HG03342 (cell line): ENCODE results near the gene PPID.
"Not testable (repeated sequence)": the region's sequence is repeated elsewhere in the genome, so short reads cannot be mapped to it uniquely, and the experiment has no call there.

ENCODE experiments used
- ATAC-seq: cut with Tn5 transposase; IDR thresholded peaks from one replicate; pipeline ENCODE4 v1.9.1; 2021; ENCODE audit warnings: mild to moderate bottlenecking, moderate library complexity; ENCODE audit not compliant: unreplicated experiment

Gene PPID

GRCh38 chr4:158722917-158723793 lies at the start of gene PPID:
Gene PPID, minus strand, starts transcription at chr4:158723396. Its CDS starts 108 bp downstream, at chr4:158723288.
- ATAC-seq: peak; percentile 98

- ATAC-seq: no peak
Measured at GRCh38 chr4:158771776-158772175, 48.6 kb upstream of the PPID start.

GRCh38 chr4:158770671-158771070 lies 47.5 kb upstream of the PPID start:
- ATAC-seq: no peak

GRCh38 chr4:158769175-158769921 lies 46.2 kb upstream of the PPID start:
- peak; percentile 32 for ATAC-seq

GRCh38 chr4:158768555-158769174 lies 45.5 kb upstream of the PPID start, which contains the start of gene FNIP2:
Gene FNIP2, plus strand, starts transcription at chr4:158769026. Its CDS starts 187 bp downstream, at chr4:158769213.
- ATAC-seq: peak; percentile 83

GRCh38 chr4:158767451-158767850 lies 44.3 kb upstream of the PPID start:
- ATAC-seq: no peak

GRCh38 chr4:158766434-158767044 lies 43.3 kb upstream of the PPID start:
- ATAC-seq: no peak

- no peak for ATAC-seq
Measured at GRCh38 chr4:158763462-158763861, 40.3 kb upstream of the PPID start.

GRCh38 chr4:158762553-158762952 lies 39.4 kb upstream of the PPID start:
- ATAC-seq: no peak

GRCh38 chr4:158760866-158761265 lies 37.7 kb upstream of the PPID start:
- ATAC-seq: no peak

GRCh38 chr4:158759539-158759938 lies 36.3 kb upstream of the PPID start:
- not testable (repeated sequence) for ATAC-seq

- ATAC-seq: no peak
Measured at GRCh38 chr4:158758703-158759102, 35.5 kb upstream of the PPID start.

GRCh38 chr4:158758142-158758541 lies 34.9 kb upstream of the PPID start:
- ATAC-seq: no peak

- no peak for ATAC-seq
Measured at GRCh38 chr4:158756588-158756987, 33.4 kb upstream of the PPID start.

GRCh38 chr4:158755819-158756218 lies 32.6 kb upstream of the PPID start:
- ATAC-seq: not testable (repeated sequence)

GRCh38 chr4:158754385-158755180 lies 31.4 kb upstream of the PPID start:
- ATAC-seq: no peak

GRCh38 chr4:158750379-158750778 lies 27.2 kb upstream of the PPID start:
- no peak for ATAC-seq

- ATAC-seq: not testable (repeated sequence)
Measured at GRCh38 chr4:158746537-158746936, 23.3 kb upstream of the PPID start.

- no peak for ATAC-seq
Measured at GRCh38 chr4:158741326-158742021, 18.3 kb upstream of the PPID start.

GRCh38 chr4:158739600-158739999 lies 16.4 kb upstream of the PPID start:
- no peak for ATAC-seq
